HL-60/S4 treated with phorbol 12-myristate 13-acetate at 8.2 ng/mL for 4 days and 3 days (cell line): Measurements from ENCODE around the gene AWAT2.

ENCODE experiments used
- in situ Hi-C: fragments of 300-500 bp; cut with MboI; formaldehyde crosslinking; loops from 2 replicates; pipeline ENCODE4 v1.15.0; 2022; ENCODE audit warnings: low sequenced_read_pairs

Gene AWAT2

GRCh38 chrX:70049925-70050324, at the start of gene AWAT2:
Gene AWAT2, minus strand, starts transcription at chrX:70049938. Its CDS starts 6 bp downstream, at chrX:70049932.
- in situ Hi-C loops = no loop called here

GRCh38 chrX:70096052-70096451, 46.3 kb upstream of the AWAT2 start:
- in situ Hi-C loops = no loop called here

GRCh38 chrX:70092247-70092646, 42.5 kb upstream of the AWAT2 start:
- in situ Hi-C loops = no loop called here

GRCh38 chrX:70089604-70090297, 40.0 kb upstream of the AWAT2 start:
- in situ Hi-C loops = no loop called here

GRCh38 chrX:70088751-70089150, 39.0 kb upstream of the AWAT2 start:
- in situ Hi-C loops = no loop called here

GRCh38 chrX:70087857-70088630, 38.3 kb upstream of the AWAT2 start:
- in situ Hi-C loops = no loop called here

GRCh38 chrX:70084592-70085240, 35.0 kb upstream of the AWAT2 start:
- in situ Hi-C loops = no loop called here

GRCh38 chrX:70082723-70083122, 33.0 kb upstream of the AWAT2 start:
- in situ Hi-C loops = no loop called here

GRCh38 chrX:70079870-70080269, 30.1 kb upstream of the AWAT2 start:
- in situ Hi-C loops = no loop called here

GRCh38 chrX:70079297-70079696, 29.6 kb upstream of the AWAT2 start:
- in situ Hi-C loops = no loop called here

- in situ Hi-C loops = no loop called here
Measured at GRCh38 chrX:70066646-70067045, 16.9 kb upstream of the AWAT2 start.

GRCh38 chrX:70062961-70063550, 13.3 kb upstream of the AWAT2 start:
- in situ Hi-C loops = no loop called here

GRCh38 chrX:70062076-70062475, 12.3 kb upstream of the AWAT2 start, which contains the start of gene OTUD6A:
Gene OTUD6A, plus strand, starts transcription at chrX:70062457. Its CDS starts 68 bp downstream, at chrX:70062525.
- in situ Hi-C loops = no loop called here

GRCh38 chrX:70054391-70054790, 4.7 kb upstream of the AWAT2 start:
- in situ Hi-C loops = no loop called here

GRCh38 chrX:70052895-70053615, 3.3 kb upstream of the AWAT2 start:
- in situ Hi-C loops = no loop called here

- in situ Hi-C loops = no loop called here
Measured at GRCh38 chrX:70049406-70049805, 332 bp downstream of the AWAT2 start.

GRCh38 chrX:70046978-70047377, 2.8 kb downstream of the AWAT2 start:
- in situ Hi-C loops = no loop called here

GRCh38 chrX:70044541-70045245, 5.0 kb downstream of the AWAT2 start:
- in situ Hi-C loops = no loop called here

- in situ Hi-C loops = no loop called here
Measured at GRCh38 chrX:70043685-70044084, 6.1 kb downstream of the AWAT2 start.
